OCI-LY3 (cell line): ENCODE data around the gene ITGA11.

Experiments
- EZH2phosphoT487 ChIP-seq: fragments of 200-600 bp; shearing (Covaris generic); IDR thresholded peaks from 2 replicates; pipeline ENCODE4 v1.6.1; 2018; ENCODE audit warnings: antibody characterized with exemption, mixed run types, low read depth
- TF ChIP-seq, protein P1 (sequence below): fragments of 200-600, 300-600 bp; sonication (generic); IDR thresholded peaks from 2 replicates; pipeline ENCODE4 v1.5.1; 2014; ENCODE audit warnings: antibody characterized with exemption, low read length, low read depth

DNA sequence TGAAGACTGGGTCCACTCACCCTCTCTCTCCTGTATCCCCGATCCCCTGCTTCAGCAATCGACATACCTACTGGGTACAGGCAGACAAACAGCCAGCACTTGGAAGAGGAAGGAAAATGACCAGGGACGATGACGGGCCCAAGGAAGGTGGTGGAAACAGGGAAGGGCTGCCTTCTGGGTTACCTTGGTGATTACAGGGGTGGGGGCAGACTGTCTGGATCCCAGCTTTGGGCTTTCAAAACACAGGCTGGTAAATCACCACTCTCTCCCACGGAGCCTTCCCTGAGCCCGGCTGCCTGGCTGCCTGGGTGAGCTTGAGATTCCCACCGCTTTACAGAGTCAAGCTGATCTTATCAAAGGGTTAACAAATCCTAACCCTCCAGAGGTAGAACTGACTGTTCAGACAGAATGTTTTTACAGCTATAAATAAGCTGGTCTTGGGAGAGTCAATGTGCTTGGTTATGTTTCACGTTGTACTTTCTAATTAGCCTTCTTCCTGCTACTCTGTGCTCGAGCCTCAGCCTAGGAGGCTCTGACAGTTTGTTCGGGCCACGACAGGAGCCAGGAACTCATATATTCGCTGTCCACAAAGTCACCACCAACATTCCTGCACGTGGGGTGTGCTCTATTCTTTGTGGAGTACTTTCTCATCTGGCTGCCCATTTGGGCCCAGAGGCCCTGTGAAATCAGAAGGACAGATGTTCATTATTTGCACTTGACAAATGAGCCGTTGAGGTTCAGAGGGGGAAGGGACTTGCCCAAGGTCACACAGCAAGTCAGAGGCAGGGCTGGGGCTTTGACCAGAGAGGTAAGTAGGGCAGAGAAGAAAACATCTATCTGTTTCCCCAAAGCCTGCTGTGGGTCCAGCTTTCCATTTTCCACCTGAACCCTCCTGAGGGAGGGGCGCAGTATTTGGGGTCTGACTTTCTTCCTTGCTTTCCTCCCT, 91.0 kb downstream of the ITGA11 start:
- TF ChIP-seq, protein P1, sequence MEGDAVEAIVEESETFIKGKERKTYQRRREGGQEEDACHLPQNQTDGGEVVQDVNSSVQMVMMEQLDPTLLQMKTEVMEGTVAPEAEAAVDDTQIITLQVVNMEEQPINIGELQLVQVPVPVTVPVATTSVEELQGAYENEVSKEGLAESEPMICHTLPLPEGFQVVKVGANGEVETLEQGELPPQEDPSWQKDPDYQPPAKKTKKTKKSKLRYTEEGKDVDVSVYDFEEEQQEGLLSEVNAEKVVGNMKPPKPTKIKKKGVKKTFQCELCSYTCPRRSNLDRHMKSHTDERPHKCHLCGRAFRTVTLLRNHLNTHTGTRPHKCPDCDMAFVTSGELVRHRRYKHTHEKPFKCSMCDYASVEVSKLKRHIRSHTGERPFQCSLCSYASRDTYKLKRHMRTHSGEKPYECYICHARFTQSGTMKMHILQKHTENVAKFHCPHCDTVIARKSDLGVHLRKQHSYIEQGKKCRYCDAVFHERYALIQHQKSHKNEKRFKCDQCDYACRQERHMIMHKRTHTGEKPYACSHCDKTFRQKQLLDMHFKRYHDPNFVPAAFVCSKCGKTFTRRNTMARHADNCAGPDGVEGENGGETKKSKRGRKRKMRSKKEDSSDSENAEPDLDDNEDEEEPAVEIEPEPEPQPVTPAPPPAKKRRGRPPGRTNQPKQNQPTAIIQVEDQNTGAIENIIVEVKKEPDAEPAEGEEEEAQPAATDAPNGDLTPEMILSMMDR, result no peak
- no peak for TF ChIP-seq EZH2phosphoT487
